H7 (cell line): ENCODE measurements around the gene MRPL40. TPM values are rescaled to one million over a fixed set of nuclear protein-coding genes. Genes with fewer than 3 reads are reported as not detected.

Source experiments
- total RNA-seq: library from RNA; depleted of rRNA; stranded (reverse); fragments of >200 nt; shearing (Covaris generic); gene quantifications from 2 replicates; pipeline ENCODE4 v1.2.3, GENCODE V29; 2014; rRNA removed

Gene MRPL40
- total RNA-seq, 1 experiment from 2014 or later: 20.2 TPM

Other genes with a start within 250 kb of the MRPL40 start
- 10.3 and 11.0 TPM in 2 replicates for gene CLTCL1, start 140.8 kb upstream of the MRPL40 start, total RNA-seq
- 28.8 and 31.4 TPM in 2 replicates for gene HIRA, start 812 bp upstream of the MRPL40 start, total RNA-seq
- gene C22orf39, start 15.2 kb downstream of the MRPL40 start, total RNA-seq: 42.3 and 45.3 TPM in 2 replicates
- gene UFD1, start 46.6 kb downstream of the MRPL40 start, total RNA-seq: 48.6 and 61.3 TPM in 2 replicates
- 35.8 and 36.8 TPM in 2 replicates for gene CDC45, start 47.4 kb downstream of the MRPL40 start, total RNA-seq
- gene CLDN5, start 91.9 kb downstream of the MRPL40 start, total RNA-seq: 2.0 and 3.0 TPM in 2 replicates